WTC11 (cell line): ENCODE measurements around the gene KRTAP10-4. TPM values are rescaled to one million over a fixed set of nuclear protein-coding genes. Genes with fewer than 3 reads are reported as not detected.

ENCODE experiments used
- ATAC-seq: fragments of 200-7000 bp; cut with Tn5 transposase; 2 replicates; pipeline ENCODE4 v1.10.0; 2021; ENCODE audit warnings: mild to moderate bottlenecking, moderate library complexity
- CTCF ChIA-PET: fragments of 300-600 bp; sonication (Branson Sonifier 250); formaldehyde crosslinking; loops from one replicate; lab custom pipeline; 2021; ENCODE audit warnings: antibody characterized with exemption; lab: Charles Lee
- POLR2A ChIA-PET: fragments of 350-600 bp; sonication (Branson Sonifier 250); formaldehyde crosslinking; loops from one replicate; lab custom pipeline; 2021; ENCODE audit warnings: antibody characterized with exemption; lab: Charles Lee
- DNase-seq: peaks from one replicate; pipeline ENCODE4 v3.0.0; 2021; ENCODE audit warnings: low spot score
- H3K27ac Mint-ChIP-seq: 2 replicates; pipeline ENCODE4 v1.8.0; 2021; ENCODE audit warnings: mixed read lengths
- H3K27me3 Mint-ChIP-seq: 2 replicates; pipeline ENCODE4 v1.8.0; 2021; ENCODE audit warnings: low read depth, mild to moderate bottlenecking, moderate library complexity, mixed read lengths
- H3K36me3 Mint-ChIP-seq: 2 replicates; pipeline ENCODE4 v1.8.0; 2021; ENCODE audit warnings: mixed read lengths
- H3K4me1 Mint-ChIP-seq: 2 replicates; pipeline ENCODE4 v1.8.0; 2022; ENCODE audit warnings: mixed read lengths
- H3K4me3 Mint-ChIP-seq: 2 replicates; pipeline ENCODE4 v1.8.0; 2021; ENCODE audit warnings: mild to moderate bottlenecking, moderate library complexity, mixed read lengths
- H3K9me3 Mint-ChIP-seq: 2 replicates; pipeline ENCODE4 v1.8.0; 2021; ENCODE audit warnings: mixed read lengths
- ATF1 ChIP-seq: sonication (generic); formaldehyde crosslinking; IDR thresholded peaks from 2 replicates; pipeline ENCODE4 v1.8.1; 2023; ENCODE audit warnings: mild to moderate bottlenecking, moderate library complexity, missing genetic modification reagents
- ATF3 ChIP-seq: sonication (generic); formaldehyde crosslinking; conservative IDR thresholded peaks from 2 replicates; pipeline ENCODE4 v1.8.1; 2022; ENCODE audit warnings: mild to moderate bottlenecking, missing genetic modification reagents
- E2F4 ChIP-seq: sonication (generic); formaldehyde crosslinking; IDR thresholded peaks from 2 replicates; pipeline ENCODE4 v1.8.1; 2022; ENCODE audit warnings: low read depth, mild to moderate bottlenecking, moderate library complexity, missing genetic modification reagents, borderline replicate concordance
- ERG ChIP-seq: fragments of 250-450 bp; sonication (Bioruptor Pico); IDR thresholded peaks from 2 replicates; pipeline ENCODE4 v1.8.0; 2021; ENCODE audit warnings: mild to moderate bottlenecking
- FOXK1 ChIP-seq: sonication (generic); formaldehyde crosslinking; IDR thresholded peaks from 2 replicates; pipeline ENCODE4 v1.8.0; 2022; ENCODE audit warnings: mild to moderate bottlenecking, moderate library complexity, missing genetic modification reagents
- FOXP1 ChIP-seq: sonication (generic); formaldehyde crosslinking; IDR thresholded peaks from 2 replicates; pipeline ENCODE4 v1.8.0; 2022; ENCODE audit warnings: missing genetic modification reagents, mild to moderate bottlenecking, moderate library complexity, borderline replicate concordance
- MXD4 ChIP-seq: fragments of 250-450 bp; sonication (Bioruptor Pico); IDR thresholded peaks from 2 replicates; pipeline ENCODE4 v1.8.0; 2021; ENCODE audit warnings: mild to moderate bottlenecking, moderate library complexity, borderline replicate concordance
- MYBL2 ChIP-seq: sonication (generic); formaldehyde crosslinking; IDR thresholded peaks from 2 replicates; pipeline ENCODE4 v1.8.1; 2023; ENCODE audit warnings: mild to moderate bottlenecking, moderate library complexity, missing genetic modification reagents
- NR3C1 ChIP-seq: sonication (generic); formaldehyde crosslinking; conservative IDR thresholded peaks from 2 replicates; pipeline ENCODE4 v1.8.1; 2023; ENCODE audit warnings: low read depth, mild to moderate bottlenecking, missing genetic modification reagents
- ZNF281 ChIP-seq: sonication (generic); formaldehyde crosslinking; IDR thresholded peaks from 2 replicates; pipeline ENCODE4 v1.8.0; 2023; ENCODE audit warnings: mild to moderate bottlenecking, missing genetic modification reagents
- ZNF396 ChIP-seq: fragments of 250-450 bp; sonication (Bioruptor Pico); IDR thresholded peaks from 2 replicates; pipeline ENCODE4 v1.8.0; 2021; ENCODE audit warnings: mild to moderate bottlenecking, moderate library complexity, borderline replicate concordance
- ZNF416 ChIP-seq: fragments of 250-450 bp; sonication (Bioruptor Pico); IDR thresholded peaks from 2 replicates; pipeline ENCODE4 v1.9.0; 2021; ENCODE audit warnings: mild to moderate bottlenecking, inconsistent platforms
- ZSCAN18 ChIP-seq: fragments of 250-450 bp; sonication (Bioruptor Pico); IDR thresholded peaks from 2 replicates; pipeline ENCODE4 v2.1.2; 2022; ENCODE audit warnings: mild to moderate bottlenecking, moderate library complexity
- total RNA-seq: library from RNA; stranded (reverse); gene quantifications from 3 replicates; pipeline ENCODE4 v1.2.3, GENCODE V29; 2021

The KRTAP10-4 gene
- total RNA-seq, 1 experiment from 2014 or later = not detected

GRCh38 chr21:44578371-44579055, 5.0 kb downstream of the KRTAP10-4 start:
- Mint-ChIP-seq H3K27ac (no peak overlapping the region), H3K27me3 (no peaks in the 10 kb centered on the region; the same call in 1 of the 2 replicates), H3K4me3 (no peak overlapping the region), H3K9me3 (peaks cover 33% of the 10 kb centered on the region), H3K36me3 (peaks cover 21% of the 10 kb centered on the region), H3K4me1 (peaks cover 17% of the 10 kb centered on the region)
- ATAC-seq (no peak), DNase-seq (no peak)
- no peak for TF ChIP-seq ZNF281 (CRISPR knock-in tag)
- ChIA-PET POLR2A (no interaction called here), CTCF (interaction anchor here (2.2 kb wide), 1 partner anchor 215 kb away, joined by 9 read pairs; no protein-coding TSS in a partner anchor)

GRCh38 chr21:44579056-44579832, 5.7 kb downstream of the KRTAP10-4 start:
- POLR2A ChIA-PET = no interaction called here
- peak overlapping the region; percentile 69 for H3K27ac Mint-ChIP-seq

More at GRCh38 chr21:44579056-44579832, 5.7 kb downstream of the KRTAP10-4 start:
- ATAC-seq (no peak), DNase-seq (no peak)
- H3K27me3 Mint-ChIP-seq = no peaks in the 10 kb centered on the region; the same call in 1 of the 2 replicates
- H3K4me3 Mint-ChIP-seq = no peak overlapping the region
- TF ChIP-seq E2F4 (no peak), ZNF396 (CRISPR knock-in tag) (no peak), ERG (CRISPR knock-in tag) (no peak), ATF3 (CRISPR knock-in tag) (no peak), MYBL2 (no peak), MXD4 (no peak), ZNF416 (CRISPR knock-in tag) (no peak), FOXP1 (CRISPR knock-in tag) (no peak), NR3C1 (CRISPR knock-in tag) (no peak), ZSCAN18 (CRISPR knock-in tag) (no peak), FOXK1 (CRISPR knock-in tag) (no peak), ATF1 (no peak)
- CTCF ChIA-PET = interaction anchor here (2.2 kb wide), 1 partner anchor 214 kb away, joined by 9 read pairs; no protein-coding TSS in a partner anchor
- H3K4me1 Mint-ChIP-seq = peaks cover 17% of the 10 kb centered on the region
- peaks cover 33% of the 10 kb centered on the region for H3K9me3 Mint-ChIP-seq
- peaks cover 21% of the 10 kb centered on the region for H3K36me3 Mint-ChIP-seq
